Tibial nerve (tissue), 4 donors: ENCODE data around the gene GRM4. TPM values are rescaled to one million over a fixed set of nuclear protein-coding genes. Genes with fewer than 3 reads are reported as not detected.

ENCODE experiments used
- DNase-seq, 2 donors: peaks; one replicate each; pipeline ENCODE4 v3.0.0-alpha.2; 2019; ENCODE audit warnings: low spot score in 2 of 2
- H3K27ac ChIP-seq, 4 donors: fragments of 200-600 bp; sonication (generic) in 3 of 4; one replicate each; pipeline ENCODE4 v1.5.1; 2017 to 2019; ENCODE audit warnings: mild to moderate bottlenecking in 1 of 4
- H3K27me3 ChIP-seq, 2 donors: fragments of 200-600 bp; sonication (generic) in 1 of 2; one replicate each; pipeline versions ENCODE4 v1.5.1 to v1.6.0; 2017 to 2019
- H3K36me3 ChIP-seq, 3 donors: fragments of 200-600 bp; sonication (generic); one replicate each; pipeline ENCODE4 v1.5.1; 2018 to 2019
- H3K4me1 ChIP-seq, 4 donors: fragments of 200-600 bp; sonication (generic) in 3 of 4; one replicate each; pipeline ENCODE4 v1.5.1; 2017 to 2019
- H3K4me3 ChIP-seq, 4 donors: fragments of 200-600 bp; sonication (generic) in 3 of 4; one replicate each; pipeline ENCODE4 v1.5.1; 2017 to 2019; ENCODE audit warnings: mild to moderate bottlenecking in 1 of 4, moderate library complexity in 1 of 4
- H3K9me3 ChIP-seq, 4 donors: fragments of 200-600 bp; sonication (generic) in 3 of 4; one replicate each; pipeline ENCODE4 v1.5.1; 2017 to 2019
- CTCF ChIP-seq, 5 experiments: fragments of 200-600 bp in 3 of 5; fragments of 450-650 bp in 2 of 5; sonication (generic) in 3 of 5; IDR thresholded peaks; one replicate each; pipeline ENCODE4 v1.5.1; 2016 to 2019; ENCODE audit warnings: antibody characterized with exemption in 5 of 5, mild to moderate bottlenecking in 3 of 5, moderate library complexity in 2 of 5
- EP300 ChIP-seq, 2 donors: sonication (generic); formaldehyde crosslinking; IDR thresholded peaks; one replicate each; pipeline ENCODE4 v1.6.1; 2017; ENCODE audit warnings: antibody characterized with exemption in 2 of 2, mild to moderate bottlenecking in 1 of 2
- POLR2A ChIP-seq, 2 donors: fragments of 450-650 bp; IDR thresholded peaks; one replicate each; pipeline ENCODE4 v1.6.1; 2017; ENCODE audit warnings: antibody characterized with exemption in 2 of 2, mild to moderate bottlenecking in 2 of 2, moderate library complexity in 2 of 2
- WGBS, 2 donors: methylation state at CpG; one replicate each; pipeline ENCODE4 v1.1.5; 2018; 5-methylcytosine and 5-hydroxymethylcytosine counted together
- small RNA-seq: library from RNA; depleted of rRNA; stranded (forward); fragments of <200 nt; gene quantifications from one replicate; pipeline ENCODE3, GENCODE V24; 2016
- total RNA-seq, 4 donors: library from RNA; depleted of rRNA; stranded (reverse); fragments of >200 nt; gene quantifications; one replicate each; pipeline ENCODE4 v1.1.0, GENCODE V29; 2016

Gene GRM4
- total RNA-seq, 4 donors from 2014 or later, result not detected

- H3K9me3 ChIP-seq, result peaks cover 0 to 13% (median 0%) of the 10 kb centered on the region in 4 donors
- 53 to 66% methylated on average over 4 of the region's 4 CpGs for WGBS, 2 donors
- no peak overlapping the region for H3K27ac ChIP-seq
- H3K27me3 ChIP-seq, result peaks cover 0 to 58% of the 10 kb centered on the region in 2 donors
- peaks cover 0 to 6% (median 0%) of the 10 kb centered on the region in 4 donors for H3K4me1 ChIP-seq
- DNase-seq, result no peak
- H3K4me3 ChIP-seq, result no peak overlapping the region
- no peaks in the 10 kb centered on the region for H3K36me3 ChIP-seq
- no peak for TF ChIP-seq EP300 (IDR thresholded peaks at IDR 0.05)
Measured at GRCh38 chr6:33974030-33974429, 171.9 kb downstream of the GRM4 start.

- Histone ChIP-seq H3K27ac (no peak overlapping the region), H3K4me1 (peaks cover 0 to 6% (median 0%) of the 10 kb centered on the region in 4 donors), H3K36me3 (no peaks in the 10 kb centered on the region), H3K9me3 (peaks cover 0 to 13% (median 0%) of the 10 kb centered on the region in 4 donors), H3K4me3 (no peak overlapping the region), H3K27me3 (peaks cover 0 to 39% of the 10 kb centered on the region in 2 donors)
- no peak for TF ChIP-seq CTCF (IDR thresholded peaks at IDR 0.05)
- TF ChIP-seq POLR2A (IDR thresholded peaks at IDR 0.05), result no peak
- TF ChIP-seq EP300 (IDR thresholded peaks at IDR 0.05), result no peak
- no peak for DNase-seq
- WGBS, 2 donors, result 78 to 83% methylated on average over 4 of the region's 4 CpGs
Measured at GRCh38 chr6:33971580-33971979, 174.3 kb downstream of the GRM4 start.

Small RNA genes lying within 50 kb of the gene (small RNA-seq; reads per million reads assigned to genes)
- not detected for gene MIR1275

Other genes with a start within 250 kb of the GRM4 start
- 10 to 100 TPM in 1 of 4 donors, 1 to 10 TPM in 3; 6.5 to 32.7 (median 7.8) TPM for gene HMGA1, start 90.8 kb upstream of the GRM4 start, total RNA-seq
- gene SMIM29, start 102.9 kb upstream of the GRM4 start, total RNA-seq, result 10 to 100 TPM; 36.3 to 51.9 (median 42.9) TPM
- gene NUDT3, start 246.6 kb upstream of the GRM4 start, total RNA-seq, result 10 to 100 TPM; 51.6 to 88.7 (median 57.3) TPM